Measurements from ENCODE around the gene MPHOSPH10.
"Not testable (repeated sequence)": the region's sequence is repeated elsewhere in the genome, so short reads cannot be mapped to it uniquely, and the experiment has no call there.

MPHOSPH10 gene

GRCh38 chr2:71173096-71173495, 42.7 kb downstream of the MPHOSPH10 start:
- DNase-seq (ENCODE audit: low read depth): no peak

DNA sequence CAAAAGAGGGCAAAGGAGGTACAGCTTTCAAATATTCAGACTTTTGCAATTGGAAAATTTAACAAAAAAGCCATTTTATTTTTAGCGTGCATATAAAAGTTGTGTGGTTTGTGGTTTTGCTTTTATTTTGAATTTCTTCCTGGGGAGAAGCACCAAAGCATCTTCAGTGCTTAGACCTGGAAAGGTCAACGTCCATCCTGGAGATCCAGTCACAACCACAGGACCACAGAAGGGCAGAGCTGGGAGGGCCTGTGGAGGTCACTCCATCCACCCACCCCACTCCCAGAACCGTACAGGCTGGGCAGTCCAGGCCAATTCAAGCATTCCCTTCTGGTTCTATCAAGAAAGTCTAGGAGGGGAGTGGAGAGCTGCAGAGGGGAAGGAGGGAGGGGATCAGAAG, 43.8 kb downstream of the MPHOSPH10 start:
- no peak for DNase-seq (ENCODE audit: low read depth)

DNA sequence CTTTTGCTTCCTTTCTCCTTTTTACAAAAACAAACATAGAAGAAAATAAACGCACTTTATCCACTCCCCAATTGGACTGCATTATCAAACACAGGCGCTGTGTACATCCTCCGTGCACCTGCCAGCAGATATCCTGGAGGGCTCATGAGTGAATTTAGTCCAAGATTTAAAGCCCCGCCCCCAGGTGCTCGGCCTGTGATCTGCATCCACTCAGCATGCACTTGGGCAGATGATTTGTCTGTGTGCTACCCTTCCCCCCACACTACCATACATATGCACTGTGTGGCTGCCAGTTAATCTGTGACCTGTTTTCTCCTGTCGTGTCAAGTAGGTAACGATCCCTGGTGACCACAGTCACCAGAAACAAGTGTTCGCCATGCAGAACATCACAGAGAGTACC, 48.4 kb downstream of the MPHOSPH10 start:
- DNase-seq (ENCODE audit: low read depth): not testable (repeated sequence)

DNA sequence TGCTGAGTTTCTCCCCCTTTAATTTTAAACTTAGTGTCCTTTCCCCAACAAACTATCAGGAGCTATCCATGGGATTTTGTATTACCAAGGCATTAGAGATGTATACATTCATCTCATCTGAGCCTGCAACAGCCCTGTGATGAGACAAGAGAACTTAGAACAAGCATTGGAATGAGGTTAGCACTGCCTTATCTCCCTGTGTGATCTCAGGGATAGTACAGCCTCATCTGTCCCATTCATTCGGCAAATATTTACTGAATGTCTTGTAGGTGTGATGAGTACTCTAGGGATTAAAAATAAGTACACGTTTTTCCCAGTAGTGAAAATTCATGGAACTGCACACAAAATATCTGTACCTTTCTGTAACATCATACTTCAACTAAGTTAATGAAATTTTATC, 50.9 kb downstream of the MPHOSPH10 start:
- DNase-seq (ENCODE audit: low read depth): no peak

GRCh38 chr2:71183306-71184115, 53.1 kb downstream of the MPHOSPH10 start:
- not testable (repeated sequence) for DNase-seq (ENCODE audit: low read depth)

DNA sequence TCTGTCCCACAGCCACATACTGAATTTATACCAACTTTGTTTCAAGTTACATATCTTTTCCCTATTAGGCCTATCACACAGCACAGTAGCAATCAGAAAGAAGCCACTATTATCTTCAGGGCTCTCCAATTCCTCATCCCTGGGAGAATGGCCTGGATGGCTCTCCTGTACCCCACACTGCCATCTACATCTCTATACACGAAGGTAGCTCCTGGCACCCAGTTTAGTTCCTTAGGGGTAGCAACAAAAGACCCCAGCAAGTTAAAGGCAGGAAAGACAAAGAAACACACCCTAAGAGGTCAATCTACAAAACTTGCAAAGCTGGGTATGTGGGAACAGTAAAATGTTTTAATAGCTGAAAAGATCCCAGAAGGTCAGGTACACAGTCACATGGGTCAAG, 56.5 kb downstream of the MPHOSPH10 start:
- no peak for DNase-seq (ENCODE audit: low read depth)

GRCh38 chr2:71187589-71187988, 57.2 kb downstream of the MPHOSPH10 start:
- DNase-seq (ENCODE audit: low read depth): no peak

DNA sequence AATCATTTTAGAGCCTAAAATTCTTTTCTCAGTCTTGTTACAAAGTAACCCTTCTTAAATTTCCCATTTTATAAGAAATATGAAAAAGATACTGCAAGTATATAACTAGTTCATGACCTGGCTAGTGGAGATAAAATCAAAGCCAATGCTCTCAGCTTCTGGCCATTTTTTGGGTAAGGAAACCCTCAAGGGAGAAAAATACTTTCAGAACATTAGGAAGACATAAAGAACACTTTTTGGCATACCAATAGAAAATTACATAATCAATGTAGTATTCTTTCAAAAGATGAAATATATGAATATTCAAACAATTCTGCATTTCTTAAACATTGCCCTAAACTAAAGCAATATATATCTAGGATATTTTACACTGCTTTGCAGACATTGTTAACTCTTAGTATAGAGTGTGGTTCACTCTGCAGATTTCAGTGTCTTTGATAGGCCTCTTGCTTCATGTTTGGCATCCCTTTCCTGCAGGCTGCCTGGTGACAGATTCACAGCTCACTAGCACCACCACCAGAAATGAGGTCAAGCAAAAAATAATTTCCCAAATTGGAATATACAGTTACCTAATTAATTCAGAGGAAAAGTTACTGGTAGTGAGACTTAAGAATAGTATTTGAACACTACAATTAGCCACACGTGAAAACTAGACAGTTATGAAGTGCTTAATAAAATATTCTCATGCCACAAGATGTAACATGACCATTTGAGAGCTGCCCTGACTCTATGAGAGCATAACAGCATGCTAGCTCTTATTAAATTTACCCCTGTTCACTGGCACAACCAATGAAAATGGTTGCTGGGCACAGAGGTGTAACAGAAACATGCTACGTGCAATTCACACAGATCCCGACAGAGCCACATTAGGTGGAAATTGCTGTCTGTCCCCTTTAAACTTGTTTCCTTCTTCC, 60.5 kb downstream of the MPHOSPH10 start:
- DNase-seq (ENCODE audit: low read depth): no peak

DNA sequence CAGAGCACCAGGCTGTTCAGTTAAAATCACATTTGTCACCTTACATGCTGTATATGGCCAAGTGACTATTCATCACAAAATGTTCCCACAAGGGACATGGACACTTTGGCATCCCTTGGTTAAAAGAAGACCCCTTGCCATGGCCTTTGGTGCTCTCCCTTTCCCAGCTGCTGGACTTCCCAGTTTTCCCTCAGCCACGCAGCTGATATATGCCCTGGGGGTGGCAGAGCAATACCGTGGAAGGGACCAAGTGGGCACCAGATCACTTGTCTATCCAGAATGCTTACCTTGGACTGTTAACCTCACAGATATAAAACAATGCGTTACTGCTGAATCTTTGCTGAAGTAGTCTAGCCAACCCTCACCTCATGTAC, 61.1 kb downstream of the MPHOSPH10 start:
- no peak for DNase-seq (ENCODE audit: low read depth)

Measured in stimulated activated CD8-positive, alpha-beta memory T cell treated with anti-CD3 and anti-CD28 coated beads, Interleukin-7, amount 100 ng/mL, for 24 hours (primary cell).